ENCODE measurements around the gene PRKG1.

GRCh38 chr10:51313251-51313650 lies 239.0 kb downstream of the PRKG1 start:
- TF ChIP-seq CTCF (IDR thresholded peaks at IDR 0.05), result no peak
- no peak for TF ChIP-seq POLR2A (IDR thresholded peaks at IDR 0.05)

Measured in Peyer's patch (tissue), 4 donors.